AG04449 (cell line): Measurements from ENCODE around the gene LRSAM1.

Source experiments
- CTCF ChIA-PET: fragments of 350-600 bp; formaldehyde crosslinking; extraction: SDS; loops from one replicate; lab custom pipeline; 2021; ENCODE audit warnings: antibody characterized with exemption; lab: Yijun Ruan, JAX
- POLR2A ChIA-PET: fragments of 400-600, 350-600 bp; formaldehyde crosslinking; extraction: SDS; loops from one replicate; lab custom pipeline; 2020; ENCODE audit warnings: antibody characterized with exemption, inconsistent platforms; lab: Yijun Ruan, JAX
- DNase-seq: peaks from one replicate; pipeline ENCODE4 v3.0.0-alpha.2; 2010; ENCODE audit warnings: low read depth, low spot score
- H3K4me3 ChIP-seq: 2 replicates; pipeline ENCODE4 v1.5.1; 2011; ENCODE audit warnings: low read depth, mild to moderate bottlenecking, control low read depth, low read length
- CTCF ChIP-seq: IDR thresholded peaks from one replicate; pipeline ENCODE4 v1.5.1; 2011; ENCODE audit warnings: mild to moderate bottlenecking, moderate library complexity, low read length, control low read depth, inconsistent platforms; ENCODE audit not compliant: insufficient read depth; ENCODE audit errors: missing control alignments

Gene LRSAM1

GRCh38 chr9:127485995-127486394 is 34.7 kb downstream of the LRSAM1 start:
- no peak overlapping the region for H3K4me3 ChIP-seq
- ChIA-PET CTCF (no interaction called here), POLR2A (no interaction called here)
- no peak for DNase-seq
- TF ChIP-seq CTCF = no peak

- POLR2A ChIA-PET = no interaction called here
- CTCF ChIA-PET = interaction anchor here (0.8 to 3.5 kb wide), 6 partner anchors 8 to 432 kb away, joined by 3 to 17 read pairs (median 4); no protein-coding TSS in a partner anchor
- no peak for TF ChIP-seq CTCF
- no peak for DNase-seq
- H3K4me3 ChIP-seq = no peak overlapping the region
These were observed 37.6 kb downstream of the LRSAM1 start for GRCh38 chr9:127488946-127489345.

- no peak for DNase-seq
- no peak overlapping the region for H3K4me3 ChIP-seq
- CTCF ChIA-PET = interaction anchor here (0.8 to 3.5 kb wide), 7 partner anchors 9 to 99 kb away, joined by 3 to 17 read pairs (median 5); no protein-coding TSS in a partner anchor
- POLR2A ChIA-PET = interaction anchor here (0.6 to 0.7 kb wide), 2 partner anchors 30 to 72 kb away, joined by 4 read pairs; no protein-coding TSS in a partner anchor
- no peak for TF ChIP-seq CTCF
These were observed 38.3 kb downstream of the LRSAM1 start for GRCh38 chr9:127489471-127490115.

- no peak for DNase-seq
- TF ChIP-seq CTCF = no peak
- POLR2A ChIA-PET = interaction anchor here (0.7 kb wide), 1 partner anchor 71 kb away, joined by 4 read pairs; no protein-coding TSS in a partner anchor
- no peak overlapping the region for H3K4me3 ChIP-seq
- CTCF ChIA-PET = interaction anchor here (1.0 to 3.5 kb wide), 5 partner anchors 13 to 431 kb away, joined by 3 to 17 read pairs (median 5); no protein-coding TSS in a partner anchor
These were observed 39.4 kb downstream of the LRSAM1 start for GRCh38 chr9:127490535-127491230.

GRCh38 chr9:127491516-127491915 is 40.2 kb downstream of the LRSAM1 start:
- ChIA-PET CTCF (interaction anchor here (1.0 to 3.5 kb wide), 3 partner anchors 12 to 430 kb away, joined by 3 to 17 read pairs (median 5); no protein-coding TSS in a partner anchor), POLR2A (no interaction called here)
- TF ChIP-seq CTCF = no peak
- no peak for DNase-seq
- no peak overlapping the region for H3K4me3 ChIP-seq

- no peak overlapping the region for H3K4me3 ChIP-seq
- no peak for DNase-seq
- POLR2A ChIA-PET = interaction anchor here (0.6 kb wide), 1 partner anchor 10 kb away, joined by 5 read pairs; no protein-coding TSS in a partner anchor
- TF ChIP-seq CTCF = no peak
- CTCF ChIA-PET = interaction anchor here (0.8 to 1.8 kb wide), 5 partner anchors 11 to 242 kb away, joined by 3 to 6 read pairs (median 5); partner anchors contain the start of gene TOR2A
These were observed 41.3 kb downstream of the LRSAM1 start for GRCh38 chr9:127492616-127493015.
